Upper lobe of left lung (tissue), 4 donors: ENCODE results near the gene ZCWPW2.

ENCODE experiments used
- CTCF ChIP-seq, 6 experiments: fragments of 450-650 bp in 4 of 6; fragments of 200-600 bp in 2 of 6; sonication (generic) in 2 of 6; IDR thresholded peaks; one replicate each; pipeline ENCODE4 v1.5.1; 2016 to 2019; ENCODE audit warnings: antibody characterized with exemption in 6 of 6
- POLR2A ChIP-seq, 4 donors: fragments of 450-650 bp; IDR thresholded peaks; one replicate each; pipeline ENCODE4 v1.5.1; 2016 to 2017; ENCODE audit warnings: antibody characterized with exemption in 4 of 4, mild to moderate bottlenecking in 2 of 4
- POLR2AphosphoS5 ChIP-seq, 2 donors: sonication (generic); formaldehyde crosslinking; IDR thresholded peaks; one replicate each; pipeline ENCODE4 v1.5.1; 2017; ENCODE audit warnings: antibody characterized with exemption in 2 of 2

GRCh38 chr3:28316226-28316625 lies 32.3 kb upstream of the ZCWPW2 start:
- TF ChIP-seq CTCF (IDR thresholded peaks at IDR 0.05): no peak
- no peak for TF ChIP-seq POLR2AphosphoS5 (IDR thresholded peaks at IDR 0.05)
- TF ChIP-seq POLR2A (IDR thresholded peaks at IDR 0.05): no peak
